Spinal cord (tissue), 10 donors: ENCODE data around the gene FAM83G. TPM values are rescaled to one million over a fixed set of nuclear protein-coding genes. Genes with fewer than 3 reads are reported as not detected.
"Not testable (repeated sequence)": the region's sequence is repeated elsewhere in the genome, so short reads cannot be mapped to it uniquely, and the experiment has no call there.

Source experiments
- DNase-seq, 6 donors: peaks; one replicate each; pipeline versions ENCODE4 v3.0.0 to v3.0.0-alpha.2; 2013 to 2015; ENCODE audit warnings: low spot score in 6 of 6, low read depth in 4 of 6
- H3K27ac ChIP-seq: one replicate; pipeline ENCODE4 v1.5.1; 2013; ENCODE audit warnings: low read depth, low read length, control low read depth
- H3K27me3 ChIP-seq: one replicate; pipeline ENCODE4 v1.6.1; 2013; ENCODE audit warnings: low read length; ENCODE audit not compliant: control insufficient read depth, insufficient read depth
- H3K36me3 ChIP-seq: one replicate; pipeline ENCODE4 v1.6.1; 2013; ENCODE audit warnings: low read length; ENCODE audit not compliant: control insufficient read depth, insufficient read depth
- H3K4me1 ChIP-seq: one replicate; pipeline ENCODE4 v1.6.1; 2013; ENCODE audit warnings: low read length; ENCODE audit not compliant: control insufficient read depth, insufficient read depth
- H3K4me3 ChIP-seq: one replicate; pipeline ENCODE4 v1.5.1; 2013; ENCODE audit warnings: low read depth, low read length, control low read depth
- H3K9me3 ChIP-seq: one replicate; pipeline ENCODE4 v1.6.1; 2013; ENCODE audit warnings: low read length; ENCODE audit not compliant: control insufficient read depth, insufficient read depth
- WGBS: methylation state at CpG from one replicate; pipeline ENCODE4 v1.1.5; 2013; ENCODE audit warnings: missing lambda C conversion rate; ENCODE audit not compliant: insufficient coverage; 5-methylcytosine and 5-hydroxymethylcytosine counted together
- polyA plus RNA-seq, 2 donors: library from polyadenylated mRNA; unstranded; fragments of 120-200 nt; gene quantifications; one replicate each; pipeline ENCODE4 v1.2.1, GENCODE V29; 2013; ENCODE audit not compliant: insufficient read length in 2 of 2
- total RNA-seq, 2 donors: library from RNA; depleted of rRNA in 1 of 2; stranded (reverse); fragments of 120-200 nt in 1 of 2; fragments of >200 nt in 1 of 2; gene quantifications; one replicate each; pipeline versions ENCODE4 v1.2.3 to v1.2.4, GENCODE V29; 2013 to 2014
- donor health status: healthy.

Gene FAM83G
- total and polyA plus RNA-seq, 4 donors = 1.2 to 2.1 (median 1.6) TPM

- not testable (repeated sequence) for H3K4me1 ChIP-seq, DNase-seq, H3K27me3 ChIP-seq, H3K27ac ChIP-seq, H3K36me3 ChIP-seq, H3K4me3 ChIP-seq, H3K9me3 ChIP-seq
- WGBS = no CpG with 5 or more reads among the region's 17 CpGs
These were observed 33.4 kb upstream of the FAM83G start for GRCh38 chr17:19038007-19038406.

GRCh38 chr17:19037547-19037946 is 33.0 kb upstream of the FAM83G start:
- H3K4me1 ChIP-seq, H3K27ac ChIP-seq, H3K27me3 ChIP-seq, H3K9me3 ChIP-seq, H3K36me3 ChIP-seq, H3K4me3 ChIP-seq, DNase-seq: not testable (repeated sequence)
- WGBS = no CpG with 5 or more reads among the region's 6 CpGs

GRCh38 chr17:19036186-19036585 is 31.6 kb upstream of the FAM83G start:
- H3K9me3 ChIP-seq, DNase-seq, H3K36me3 ChIP-seq, H3K4me3 ChIP-seq, H3K27ac ChIP-seq, H3K4me1 ChIP-seq, H3K27me3 ChIP-seq: not testable (repeated sequence)
- no CpG with 5 or more reads among the region's 6 CpGs for WGBS

GRCh38 chr17:19032377-19032988 is 27.9 kb upstream of the FAM83G start:
- not testable (repeated sequence) for H3K9me3 ChIP-seq, H3K4me1 ChIP-seq, H3K4me3 ChIP-seq, H3K27ac ChIP-seq, H3K27me3 ChIP-seq, H3K36me3 ChIP-seq, DNase-seq
- WGBS = no CpG with 5 or more reads among the region's 24 CpGs

- not testable (repeated sequence) for H3K36me3 ChIP-seq, DNase-seq
These were observed 27.2 kb upstream of the FAM83G start for GRCh38 chr17:19031729-19032128.

GRCh38 chr17:19030771-19031449 is 26.3 kb upstream of the FAM83G start:
- not testable (repeated sequence) for DNase-seq, H3K27ac ChIP-seq, H3K9me3 ChIP-seq, H3K36me3 ChIP-seq, H3K27me3 ChIP-seq, H3K4me3 ChIP-seq, H3K4me1 ChIP-seq
- WGBS = no CpG with 5 or more reads among the region's 5 CpGs

More at GRCh38 chr17:19031729-19032128, 27.2 kb upstream of the FAM83G start:
- no CpG with 5 or more reads among the region's 4 CpGs for WGBS
- not testable (repeated sequence) for H3K27ac ChIP-seq, H3K27me3 ChIP-seq, H3K4me1 ChIP-seq, H3K9me3 ChIP-seq, H3K4me3 ChIP-seq

GRCh38 chr17:19029740-19030139 is 25.2 kb upstream of the FAM83G start:
- H3K9me3 ChIP-seq, H3K4me3 ChIP-seq, H3K36me3 ChIP-seq, H3K27me3 ChIP-seq, H3K27ac ChIP-seq, DNase-seq, H3K4me1 ChIP-seq: not testable (repeated sequence)
- WGBS = no CpG with 5 or more reads among the region's 5 CpGs

GRCh38 chr17:19028671-19029070 is 24.1 kb upstream of the FAM83G start:
- WGBS = no CpG with 5 or more reads among the region's 11 CpGs
- DNase-seq, H3K4me1 ChIP-seq, H3K27me3 ChIP-seq, H3K9me3 ChIP-seq, H3K27ac ChIP-seq, H3K36me3 ChIP-seq, H3K4me3 ChIP-seq: not testable (repeated sequence)

- Histone ChIP-seq H3K4me1 (peaks cover 4% of the 10 kb centered on the region), H3K9me3 (no peaks in the 10 kb centered on the region), H3K4me3 (no peak overlapping the region), H3K27me3 (no peaks in the 10 kb centered on the region), H3K27ac (no peak overlapping the region), H3K36me3 (peaks cover 4% of the 10 kb centered on the region)
- no peak for DNase-seq
- 88% methylated on average over 14 of the region's 22 CpGs for WGBS
These were observed 19.8 kb upstream of the FAM83G start for GRCh38 chr17:19024101-19025078.
